Activated B cell treated with CpG ODN at 0.5 μM for 24 hours (primary cell): Measurements from ENCODE around the gene NLRC5. TPM values are rescaled to one million over a fixed set of nuclear protein-coding genes. Genes with fewer than 3 reads are reported as not detected.

ENCODE experiments used
- ATAC-seq: fragments of 200-7000 bp; cut with Tn5 transposase; one replicate; pipeline ENCODE4 v1.10.0; 2021; ENCODE audit warnings: low read depth, mild to moderate bottlenecking, moderate library complexity
- CTCF ChIA-PET: fragments of 350-600 bp; sonication (Branson Sonifier 250); formaldehyde crosslinking; loops from one replicate; lab custom pipeline; 2021; ENCODE audit warnings: antibody characterized with exemption; lab: Charles Lee
- POLR2A ChIA-PET: fragments of 350-600 bp; sonication (Branson Sonifier 250); formaldehyde crosslinking; loops from one replicate; lab custom pipeline; 2021; ENCODE audit warnings: antibody characterized with exemption; lab: Charles Lee
- DNase-seq: peaks from one replicate; pipeline ENCODE4 v3.0.0; 2022
- H3K27ac Mint-ChIP-seq: one replicate; pipeline ENCODE4 v1.8.0; 2020; ENCODE audit warnings: mixed read lengths
- H3K27me3 Mint-ChIP-seq: one replicate; pipeline ENCODE4 v1.8.0; 2021; ENCODE audit warnings: mixed read lengths
- H3K36me3 Mint-ChIP-seq: one replicate; pipeline ENCODE4 v1.8.0; 2021; ENCODE audit warnings: low read depth, mixed read lengths
- H3K4me1 Mint-ChIP-seq: one replicate; pipeline ENCODE4 v1.8.0; 2021; ENCODE audit warnings: mixed read lengths
- H3K4me3 Mint-ChIP-seq: one replicate; pipeline ENCODE4 v1.8.0; 2020; ENCODE audit warnings: mild to moderate bottlenecking, mixed read lengths
- H3K9me3 Mint-ChIP-seq: one replicate; pipeline ENCODE4 v1.8.0; 2020; ENCODE audit warnings: mixed read lengths
- CTCF ChIP-seq: fragments of 200-600 bp; IDR thresholded peaks from one replicate; pipeline ENCODE4 v1.8.0; 2022; ENCODE audit warnings: antibody characterized with exemption, mild to moderate bottlenecking
- intact Hi-C: fragments of 100-400 bp; cut with micrococcal nuclease; formaldehyde crosslinking; loops from one replicate; pipeline ENCODE4 v1.15.1; 2024
- total RNA-seq: library from RNA; stranded (reverse); gene quantifications from 2 replicates; pipeline ENCODE4 v1.2.3, GENCODE V29; 2022

The NLRC5 gene
- total RNA-seq, 1 donor from 2014 or later, result 372 TPM

- Mint-ChIP-seq H3K4me3 (peak within 1 kb of the TSS; percentile 81), H3K27me3 (peaks cover 24% of the 10 kb centered on the region), H3K36me3 (no peaks in the 10 kb centered on the region), H3K27ac (no peak within 1 kb of the TSS), H3K4me1 (peaks cover 13% of the 10 kb centered on the region), H3K9me3 (no peaks in the 10 kb centered on the region)
- ATAC-seq (peak; percentile 55), DNase-seq (peak; percentile 52)
- ChIA-PET CTCF (interaction anchor here (0.7 to 3.3 kb wide), 11 partner anchors 8 to 275 kb away, joined by 3 to 17 read pairs (median 3); no protein-coding TSS in a partner anchor), POLR2A (interaction anchor here (0.6 to 1.5 kb wide), 5 partner anchors 9 to 325 kb away, joined by 3 to 10 read pairs (median 3); partner anchors contain the start of genes PSME3IP1 and RSPRY1)
- TF ChIP-seq CTCF, result no peak
- intact Hi-C loops, result loop anchor here (1.0 to 2.0 kb wide), 3 partner anchors 77 to 207 kb away; partner anchors contain the start of gene ARL2BP
Observed at GRCh38 chr16:57091975-57092785, 102.8 kb downstream of the NLRC5 start, which contains the start of gene CPNE2. Gene CPNE2 (plus strand): TSS chr16:57092583. CDS start chr16:57110743, 18,160 bp downstream.

DNA sequence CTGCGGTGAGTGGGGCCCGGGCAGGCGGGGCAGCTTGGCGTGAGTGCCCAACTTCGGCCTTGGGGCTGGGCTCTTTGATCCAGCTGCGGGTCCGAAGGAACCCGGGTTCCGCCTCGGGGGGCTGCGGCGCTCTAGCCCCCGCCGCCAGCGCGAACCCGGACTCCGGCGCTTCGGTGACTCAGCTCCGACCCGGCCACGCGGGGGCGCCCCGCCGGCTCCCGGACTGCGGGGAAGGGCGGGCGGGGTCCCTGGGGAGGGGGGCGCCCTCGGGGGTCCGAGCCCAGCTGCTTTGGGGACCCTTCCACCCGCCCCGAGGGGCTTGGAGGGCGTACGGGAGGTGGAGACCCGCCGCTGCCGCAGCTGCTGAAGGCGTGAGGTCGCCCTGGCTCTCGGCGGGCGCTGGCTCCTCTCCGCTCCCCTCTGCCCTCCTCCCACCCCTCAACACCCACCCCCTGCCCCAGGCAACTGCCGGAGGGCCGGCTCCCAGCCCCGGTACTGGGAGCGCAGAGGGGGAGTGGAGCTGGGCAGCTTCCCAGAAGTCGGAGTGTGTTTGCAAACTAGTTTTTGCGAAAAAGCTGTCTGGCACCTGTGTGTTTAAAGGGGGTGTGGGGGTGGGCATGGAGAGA is 103.5 kb downstream of the NLRC5 start:
- ChIA-PET CTCF (interaction anchor here (0.7 to 3.3 kb wide), 11 partner anchors 9 to 276 kb away, joined by 3 to 17 read pairs (median 3); no protein-coding TSS in a partner anchor), POLR2A (interaction anchor here (0.6 to 1.5 kb wide), 8 partner anchors 56 to 324 kb away, joined by 3 to 10 read pairs (median 4); partner anchors contain the start of genes PSME3IP1 and RSPRY1)
- H3K36me3 Mint-ChIP-seq, result no peaks in the 10 kb centered on the region
- DNase-seq, result peak; percentile 63
- peaks cover 26% of the 10 kb centered on the region for H3K27me3 Mint-ChIP-seq
- H3K9me3 Mint-ChIP-seq, result no peaks in the 10 kb centered on the region
- peak; percentile 43 for TF ChIP-seq CTCF
- H3K4me1 Mint-ChIP-seq, result peaks cover 13% of the 10 kb centered on the region
- peak overlapping the region; percentile 81 for H3K4me3 Mint-ChIP-seq
- no peak overlapping the region for H3K27ac Mint-ChIP-seq
- intact Hi-C loops, result loop anchor here (1.0 to 2.0 kb wide), 3 partner anchors 76 to 206 kb away; partner anchors contain the start of gene ARL2BP
- peak; percentile 72 for ATAC-seq

GRCh38 chr16:57093666-57094564 is 104.6 kb downstream of the NLRC5 start:
- Mint-ChIP-seq H3K4me3 (peak overlapping the region; percentile 81), H3K27me3 (peaks cover 26% of the 10 kb centered on the region), H3K4me1 (peaks cover 13% of the 10 kb centered on the region), H3K27ac (no peak overlapping the region), H3K36me3 (no peaks in the 10 kb centered on the region), H3K9me3 (no peaks in the 10 kb centered on the region)
- no peak for TF ChIP-seq CTCF
- DNase-seq, result no peak
- no peak for ATAC-seq
- CTCF ChIA-PET, result interaction anchor here (1.2 to 3.3 kb wide), 7 partner anchors 9 to 128 kb away, joined by 3 to 17 read pairs (median 5); no protein-coding TSS in a partner anchor
- POLR2A ChIA-PET, result interaction anchor here (0.6 to 0.7 kb wide), 6 partner anchors 82 to 231 kb away, joined by 3 to 7 read pairs (median 4); no protein-coding TSS in a partner anchor
- intact Hi-C loops, result loop anchor here (2.0 kb wide), 2 partner anchors 75 to 151 kb away; partner anchors contain the start of gene ARL2BP

DNA sequence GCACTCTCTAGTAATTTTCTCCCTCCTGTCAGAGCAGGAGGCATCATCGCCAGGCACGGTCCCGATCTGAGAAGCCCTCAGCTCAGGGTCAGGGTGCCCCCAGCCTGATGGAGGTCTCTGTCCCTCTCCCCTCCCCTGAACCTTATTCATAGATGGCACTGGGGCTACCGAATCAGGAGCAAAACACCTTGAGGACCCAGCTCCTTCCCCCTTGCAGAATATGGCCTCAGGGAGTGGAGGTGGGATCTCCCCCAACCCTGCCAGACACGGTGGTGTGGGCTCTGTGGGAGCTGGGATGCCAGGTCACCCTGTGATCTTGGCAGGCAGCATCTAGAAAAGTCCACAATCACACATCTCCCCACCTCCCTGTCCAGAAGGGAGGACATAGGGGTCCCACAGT is 105.6 kb downstream of the NLRC5 start:
- intact Hi-C loops, result no loop called here
- ChIA-PET POLR2A (no interaction called here), CTCF (interaction anchor here (1.0 to 3.3 kb wide), 2 partner anchors 9 to 11 kb away, joined by 4 to 12 read pairs; no protein-coding TSS in a partner anchor)
- Mint-ChIP-seq H3K9me3 (no peaks in the 10 kb centered on the region), H3K4me3 (no peak overlapping the region), H3K27ac (no peak overlapping the region), H3K27me3 (peaks cover 26% of the 10 kb centered on the region), H3K4me1 (peaks cover 13% of the 10 kb centered on the region), H3K36me3 (no peaks in the 10 kb centered on the region)
- ATAC-seq, result no peak
- DNase-seq, result no peak
- no peak for TF ChIP-seq CTCF
